DMS153 (cell line): ENCODE data around the gene MTHFD2L.
"Not testable (repeated sequence)": the region's sequence is repeated elsewhere in the genome, so short reads cannot be mapped to it uniquely, and the experiment has no call there.

Experiments used
- DNase-seq: peaks from one replicate; lab custom pipeline; 2025; lab: John Stamatoyannopoulos, UW

MTHFD2L gene

DNA sequence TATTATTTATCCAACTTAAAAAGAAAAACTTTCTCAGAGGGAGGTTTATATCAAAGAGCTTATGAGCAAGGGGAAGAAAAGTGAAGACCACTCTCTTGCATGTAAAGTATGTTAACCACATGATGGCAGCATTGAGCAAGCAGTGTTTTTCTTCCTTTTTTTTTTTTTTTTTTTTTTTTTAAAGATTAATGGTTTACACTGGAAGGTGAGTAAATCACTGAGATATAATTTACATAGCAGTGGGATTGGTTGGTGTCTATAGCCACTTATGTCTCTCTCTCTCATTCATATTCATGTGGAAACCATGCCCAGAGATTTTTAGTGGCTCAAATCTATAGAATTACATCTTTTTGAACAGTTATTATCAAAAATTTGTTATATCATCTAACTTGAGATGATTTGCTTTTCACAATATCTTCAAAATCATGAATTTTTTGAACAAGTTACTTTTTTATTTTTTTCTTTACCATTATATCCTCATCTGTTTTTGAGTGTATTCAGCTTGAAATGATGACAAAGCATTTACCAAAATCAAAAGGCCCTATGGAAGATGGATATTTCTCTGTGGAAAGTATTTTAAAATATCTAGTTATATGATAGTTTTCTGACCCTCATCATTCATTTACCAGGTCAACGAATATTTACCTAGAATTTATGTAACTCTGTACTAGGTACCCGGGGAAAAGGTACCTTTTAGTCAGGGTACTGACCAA, 31.6 kb downstream of the MTHFD2L start:
- peak; percentile 43 for DNase-seq

DNA sequence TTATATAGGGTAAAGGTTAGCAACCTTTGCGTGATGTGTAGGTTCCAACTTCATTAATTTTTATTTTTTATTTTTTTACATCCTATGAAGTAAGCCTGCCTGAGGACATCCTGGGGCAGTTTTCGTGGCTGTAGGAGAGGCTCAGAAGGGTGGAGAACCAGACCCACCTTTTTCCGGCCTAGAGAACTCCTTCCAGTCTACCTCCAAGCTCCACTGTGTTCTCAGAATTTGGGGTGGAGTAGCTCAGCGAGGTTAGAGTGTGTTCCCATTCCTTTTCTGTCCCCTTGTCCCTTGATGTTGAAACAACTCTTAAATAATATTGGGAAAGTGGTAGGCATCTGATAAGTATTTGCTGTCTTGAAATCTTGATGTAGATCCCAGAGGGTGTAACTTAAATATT, 32.4 kb downstream of the MTHFD2L start:
- DNase-seq: no peak

DNA sequence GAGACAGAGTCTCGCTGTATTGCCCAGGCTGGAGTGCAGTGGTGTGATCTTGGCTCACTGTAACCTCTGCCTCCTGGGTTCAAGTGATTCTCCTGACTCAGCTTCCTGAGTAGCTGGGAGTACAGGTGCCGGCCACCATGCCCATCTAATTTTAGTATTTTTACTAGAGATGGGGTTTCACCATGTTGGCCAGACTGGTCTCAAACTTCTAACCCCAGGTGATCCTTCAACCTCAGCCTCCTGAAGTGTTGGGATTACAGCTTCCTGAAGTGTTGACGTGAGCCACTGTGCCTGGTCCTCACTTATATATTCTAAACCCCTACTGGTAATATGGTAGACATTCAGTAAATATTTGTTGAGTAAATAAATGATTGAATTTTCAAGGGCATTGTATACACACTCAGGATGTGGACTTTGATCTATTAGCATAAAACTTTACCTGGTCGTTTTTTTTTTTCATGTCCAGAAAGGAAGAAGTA, 33.0 kb downstream of the MTHFD2L start:
- DNase-seq: peak; percentile 57

DNA sequence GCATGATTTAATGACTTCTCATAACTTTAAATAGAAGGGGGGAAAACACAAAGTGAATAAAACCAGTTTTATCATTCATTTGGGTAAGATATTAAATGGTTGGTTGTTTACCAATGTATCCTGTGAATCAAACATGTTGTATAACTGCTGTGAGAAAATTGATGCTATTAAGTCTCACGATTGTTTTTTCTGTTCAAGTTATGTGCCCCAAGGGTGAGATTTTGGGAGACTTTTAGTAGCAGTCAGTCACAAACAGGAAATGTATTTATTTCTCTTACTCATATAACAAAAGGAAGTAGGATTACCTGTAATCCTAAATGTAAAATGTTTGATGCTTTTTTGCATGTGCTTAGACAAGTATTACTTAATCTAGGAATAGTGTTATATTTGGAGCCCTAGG, 39.2 kb downstream of the MTHFD2L start:
- no peak for DNase-seq

DNA sequence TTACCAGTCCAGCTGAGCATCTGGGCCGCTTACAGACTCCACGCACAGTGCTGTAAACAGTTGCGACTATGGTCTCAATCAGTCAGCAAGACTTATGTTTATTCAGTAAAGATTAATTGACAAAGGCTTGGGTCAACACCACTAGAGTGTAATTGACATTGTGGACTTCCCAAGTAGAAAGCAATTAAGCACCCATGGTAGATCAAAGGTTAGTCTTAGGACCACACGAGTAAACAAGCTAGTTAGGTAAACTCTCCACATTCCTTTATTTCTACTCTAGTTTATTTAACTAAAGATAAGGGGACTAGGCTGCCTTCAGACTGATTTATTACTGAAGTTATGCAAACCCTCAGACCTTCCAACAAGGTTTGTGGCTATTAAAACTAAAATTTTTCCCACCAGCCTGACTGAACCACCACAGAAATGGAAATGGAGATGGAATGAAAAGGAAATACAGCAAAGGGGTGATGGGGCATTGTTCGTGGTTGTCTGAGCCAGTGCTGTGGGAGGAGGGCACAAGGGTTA, 44.2 kb downstream of the MTHFD2L start:
- DNase-seq: peak; percentile 44

DNA sequence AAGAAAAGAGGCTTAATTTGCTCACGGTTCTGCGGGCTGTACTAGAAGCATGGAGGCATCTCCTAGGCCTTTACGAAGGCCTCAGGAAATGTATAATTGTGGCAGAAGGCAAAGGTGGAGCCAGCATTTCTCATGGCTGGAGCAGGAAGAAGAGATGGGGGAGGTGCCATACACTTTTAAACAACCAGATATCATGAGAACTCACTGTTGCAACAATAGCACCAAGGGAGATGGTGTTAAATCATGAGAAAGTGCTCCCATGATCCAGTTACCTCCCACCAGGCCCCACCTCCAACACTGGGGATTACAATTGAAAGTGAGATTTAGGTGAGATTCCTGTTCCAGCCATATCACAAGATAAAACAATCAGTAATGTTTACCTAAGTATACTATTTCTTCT, 45.5 kb downstream of the MTHFD2L start:
- no peak for DNase-seq

DNA sequence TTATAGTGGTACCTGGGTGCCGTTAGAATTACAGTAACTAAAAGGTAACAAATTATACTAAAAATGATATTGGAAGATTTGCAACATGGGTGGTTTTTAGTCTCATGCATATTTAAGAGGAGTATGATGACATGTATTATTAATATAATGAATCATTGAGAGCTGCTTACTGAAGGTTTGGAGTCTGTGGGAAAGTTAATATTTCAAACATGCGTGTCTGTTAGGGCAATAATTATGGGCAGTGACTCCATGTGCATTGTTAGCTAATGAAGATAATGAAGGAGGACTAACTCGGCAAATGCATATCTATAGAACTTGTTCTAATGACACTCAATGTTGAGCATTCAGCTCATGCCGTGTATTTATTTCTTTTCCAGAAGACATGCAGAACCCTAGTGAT, 47.1 kb downstream of the MTHFD2L start:
- no peak for DNase-seq

DNA sequence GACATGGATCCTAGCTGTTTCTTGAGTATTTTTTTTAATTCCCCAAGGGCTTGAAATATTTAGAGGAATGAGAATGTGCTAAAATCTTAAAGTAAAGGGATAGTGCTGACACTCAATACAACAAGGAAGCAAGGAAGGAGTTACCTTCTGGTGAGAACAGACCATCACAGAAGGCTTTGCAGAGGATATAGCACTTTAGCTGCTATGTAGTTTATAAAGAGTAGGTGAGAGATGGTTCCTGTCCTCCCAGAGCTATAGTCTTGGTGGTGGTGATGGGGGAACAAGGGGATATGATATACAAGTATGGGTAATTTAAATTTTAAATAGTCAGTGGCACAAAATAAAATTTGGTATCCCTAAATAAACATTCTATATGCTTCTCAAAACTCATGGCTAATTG, 47.6 kb downstream of the MTHFD2L start:
- no peak for DNase-seq

DNA sequence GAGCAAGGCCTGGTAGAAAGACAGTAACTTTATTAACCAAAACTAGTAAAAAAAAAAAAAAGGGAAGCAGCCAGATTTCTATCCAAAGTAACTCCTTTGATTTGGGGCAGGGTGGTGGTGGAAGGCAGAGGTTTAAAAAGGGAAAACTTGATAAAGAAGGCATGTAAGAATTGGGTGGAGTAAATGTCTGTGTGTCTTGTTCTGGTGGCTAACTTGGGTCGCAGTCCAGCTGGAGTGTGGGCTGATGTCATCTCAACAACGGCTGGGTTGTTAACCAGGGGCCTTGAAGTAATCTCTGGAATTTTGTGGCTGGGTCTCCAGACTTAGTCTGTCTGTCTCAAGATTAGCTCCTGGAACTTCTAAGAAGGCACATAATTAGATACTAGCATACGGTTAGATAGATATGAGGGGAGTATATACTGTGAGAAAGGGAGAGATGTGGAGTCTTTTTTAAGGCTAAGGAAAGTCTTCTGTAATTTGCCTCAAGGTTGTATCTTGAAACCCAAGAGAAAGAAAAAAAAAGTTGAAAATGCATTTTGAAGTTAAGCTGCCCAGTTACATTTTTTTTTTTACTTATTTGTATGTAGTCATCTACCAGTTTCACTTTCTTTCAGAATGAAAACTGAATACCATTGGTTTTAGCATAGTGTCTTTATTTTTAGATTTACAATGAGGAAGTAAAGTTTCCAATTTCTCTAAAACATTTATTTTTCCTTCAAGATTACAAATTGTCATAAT, 48.3 kb downstream of the MTHFD2L start:
- DNase-seq: no peak

DNA sequence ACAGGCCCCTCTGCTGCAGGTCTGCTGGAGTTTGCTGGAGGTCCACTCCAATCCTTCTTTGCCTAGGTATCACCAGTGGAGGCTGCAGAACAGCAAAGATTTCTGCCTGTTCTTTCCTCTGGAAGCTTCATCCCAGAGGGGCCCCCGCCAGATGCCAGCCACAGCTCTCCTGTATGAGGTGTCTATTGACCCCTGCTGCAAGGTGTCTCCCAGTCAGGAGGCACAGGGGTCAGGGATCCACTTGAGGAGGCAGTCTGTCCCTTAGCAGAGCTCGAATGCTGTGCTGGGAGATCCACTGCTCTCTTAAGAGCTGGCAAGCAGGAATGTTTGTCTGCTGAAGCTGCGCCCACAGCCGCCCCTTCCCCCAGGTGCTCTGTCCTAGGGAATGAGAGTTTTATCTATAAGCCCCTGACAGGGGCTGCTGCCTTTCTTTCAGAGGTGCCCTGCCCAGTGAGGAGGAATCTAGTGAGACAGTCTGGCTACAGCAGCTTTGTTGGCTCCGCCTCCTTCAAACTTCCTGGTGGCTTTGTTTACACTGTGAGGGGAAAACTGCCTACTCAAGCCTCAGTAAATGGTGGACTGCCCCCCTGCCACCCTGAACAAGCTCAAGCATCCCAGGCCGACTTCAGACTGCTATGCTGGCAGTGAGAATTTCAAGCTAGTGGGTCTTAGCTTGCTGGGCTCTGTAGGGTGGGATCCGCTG, 56.7 kb downstream of the MTHFD2L start:
- peak; percentile 17 for DNase-seq

DNA sequence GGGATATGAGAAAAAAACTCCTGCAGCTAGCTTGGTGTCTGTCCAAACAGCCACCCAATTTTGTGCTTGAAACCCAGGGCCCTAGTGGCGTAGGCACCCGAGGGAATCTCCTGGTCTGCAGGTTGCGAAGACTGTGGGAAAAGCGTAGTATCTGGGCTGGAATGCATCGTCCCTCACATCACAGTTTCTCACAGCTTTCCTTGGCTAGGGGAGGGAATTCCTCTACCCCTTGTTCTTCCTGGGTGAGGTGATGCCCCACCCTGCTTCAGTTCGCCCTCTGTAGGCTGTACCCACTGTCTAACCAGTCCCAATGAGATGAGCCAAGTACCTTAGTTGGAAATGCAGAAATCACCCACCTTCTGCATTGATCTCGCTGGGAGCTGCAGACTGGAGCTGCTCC, 57.3 kb downstream of the MTHFD2L start:
- not testable (repeated sequence) for DNase-seq

DNA sequence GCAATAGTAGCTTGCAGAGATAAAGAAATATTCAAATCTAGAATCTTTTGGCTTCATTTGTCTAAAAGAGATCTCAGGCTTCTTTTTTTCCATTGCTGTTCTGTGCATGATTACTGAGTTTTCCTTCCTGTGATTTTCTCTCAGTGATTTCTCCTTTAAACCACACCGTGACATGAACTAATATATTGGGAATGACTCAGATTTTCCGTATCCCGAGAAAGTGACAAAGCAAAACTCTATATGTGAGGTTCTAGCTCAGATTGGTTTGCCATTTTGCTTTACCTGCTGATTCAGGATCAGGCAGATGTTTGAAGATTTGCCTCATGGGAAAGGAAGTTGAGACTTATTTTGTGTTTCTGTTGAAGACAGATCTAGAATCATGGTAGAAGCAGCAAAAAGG, 59.4 kb downstream of the MTHFD2L start:
- DNase-seq: no peak

DNA sequence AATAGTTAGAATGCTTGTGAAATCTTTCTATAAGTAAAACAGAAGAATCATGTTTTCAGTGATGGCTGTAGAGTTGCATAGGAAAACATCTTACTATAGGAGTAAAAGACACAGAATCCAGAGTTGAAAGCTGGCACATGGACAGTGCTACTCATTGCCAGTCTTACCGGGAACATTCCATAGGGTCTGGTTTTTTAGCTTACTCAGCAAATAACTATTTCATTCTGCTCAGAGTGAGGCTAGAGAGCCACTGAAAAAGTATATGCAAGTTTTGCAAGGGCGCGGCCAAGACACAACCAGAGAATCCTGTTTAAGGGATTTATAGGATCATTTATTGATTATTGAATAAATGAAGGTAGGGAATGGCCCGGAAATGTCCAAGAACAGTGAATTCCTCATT, 60.3 kb downstream of the MTHFD2L start:
- DNase-seq: no peak

DNA sequence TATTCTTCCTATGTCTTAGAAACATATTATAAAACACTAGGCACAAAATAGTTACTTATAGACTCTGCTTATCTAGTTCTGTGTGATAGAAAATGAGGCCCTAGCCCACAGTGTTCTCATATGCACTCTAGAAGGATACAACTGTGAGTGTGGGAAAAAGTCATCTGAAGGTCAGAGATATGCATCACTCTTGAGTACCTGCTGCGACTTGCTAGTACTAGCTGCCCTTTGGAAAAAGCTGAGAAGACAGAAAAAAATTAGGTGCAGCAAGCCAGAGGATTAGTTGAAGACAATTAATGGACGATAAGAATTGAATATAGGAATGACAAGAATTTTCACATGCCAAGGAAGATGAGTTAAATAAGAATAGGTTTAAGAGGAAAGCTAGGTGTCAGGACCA, 61.3 kb downstream of the MTHFD2L start:
- no peak for DNase-seq

DNA sequence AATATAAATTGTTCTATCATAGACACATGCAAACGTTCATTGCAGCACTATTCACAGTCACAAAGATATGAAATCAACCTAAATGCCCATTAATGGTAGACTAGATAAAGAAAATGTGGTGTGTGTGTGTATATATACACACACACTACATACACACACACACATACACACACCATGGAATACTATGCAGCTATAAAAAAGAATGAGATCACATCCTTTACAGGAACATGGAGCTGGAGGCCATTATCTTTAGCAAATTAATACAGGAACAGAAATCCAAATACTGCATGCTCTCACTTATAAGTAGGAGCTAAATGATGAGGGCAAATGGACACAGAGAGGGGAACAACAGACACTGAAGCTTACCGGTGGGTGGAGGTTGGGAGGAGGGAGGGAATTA, 65.2 kb downstream of the MTHFD2L start:
- DNase-seq: no peak

DNA sequence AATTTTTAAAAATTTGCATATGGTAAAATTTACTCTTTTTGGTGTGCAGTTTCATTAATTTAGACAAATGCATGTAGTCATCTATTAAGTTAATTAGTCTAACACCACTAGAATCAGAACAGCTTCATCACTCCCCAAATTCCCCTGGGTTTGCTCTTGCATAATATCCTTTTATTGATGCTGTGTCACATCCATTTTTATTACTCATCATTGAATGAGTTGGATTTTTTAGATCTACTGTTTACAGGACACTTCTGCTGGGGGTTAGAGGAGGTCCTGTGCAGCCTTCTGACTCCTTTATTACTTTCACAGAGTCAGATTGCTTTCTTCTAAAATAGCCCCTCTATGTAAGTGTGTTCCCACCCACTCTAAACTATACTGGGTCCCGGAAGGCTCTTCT, 65.9 kb downstream of the MTHFD2L start:
- DNase-seq: no peak

DNA sequence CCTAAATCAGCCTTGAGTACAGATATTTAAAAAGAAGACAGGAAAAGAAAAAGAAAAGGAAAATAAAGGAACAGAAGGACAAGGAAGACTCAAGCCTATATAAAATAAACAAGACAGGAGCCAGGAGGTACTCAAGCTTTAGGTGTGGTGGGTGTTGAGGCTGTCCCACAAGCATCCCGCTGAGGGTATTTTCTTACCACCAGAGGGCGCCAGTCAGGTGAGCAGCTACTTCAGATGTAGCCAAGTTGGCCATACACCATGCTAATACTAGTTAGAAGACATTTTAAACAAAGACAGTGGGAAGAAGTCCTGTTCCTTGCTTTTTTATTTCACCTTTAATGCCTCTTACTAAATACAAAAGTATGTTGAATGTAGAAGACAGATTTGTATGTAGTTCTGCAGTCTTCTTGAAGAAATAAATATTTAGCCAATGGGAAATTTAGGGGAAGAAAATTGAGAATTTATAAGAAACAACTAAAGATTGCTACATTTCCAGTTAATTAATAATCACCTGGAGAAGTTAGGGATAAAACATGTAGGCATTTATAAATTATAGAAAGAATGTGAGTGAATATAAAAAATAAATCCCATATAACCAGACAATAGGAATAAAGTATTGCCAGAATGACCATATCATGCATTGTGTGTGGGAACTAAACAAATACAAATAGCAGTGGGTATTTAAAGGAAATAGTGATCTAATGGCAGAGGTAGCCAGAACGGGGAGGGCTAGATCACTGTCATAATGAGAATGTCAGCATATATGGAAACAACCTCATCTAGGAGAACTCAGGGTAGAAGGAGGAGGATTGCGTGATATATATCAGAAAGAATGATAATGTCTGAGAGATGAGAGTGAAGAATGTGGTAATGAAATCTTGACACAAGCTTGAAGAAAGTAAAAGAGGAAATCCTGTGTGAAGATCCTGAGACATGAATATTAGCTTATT, 71.0 kb downstream of the MTHFD2L start:
- DNase-seq: peak; percentile 1

DNA sequence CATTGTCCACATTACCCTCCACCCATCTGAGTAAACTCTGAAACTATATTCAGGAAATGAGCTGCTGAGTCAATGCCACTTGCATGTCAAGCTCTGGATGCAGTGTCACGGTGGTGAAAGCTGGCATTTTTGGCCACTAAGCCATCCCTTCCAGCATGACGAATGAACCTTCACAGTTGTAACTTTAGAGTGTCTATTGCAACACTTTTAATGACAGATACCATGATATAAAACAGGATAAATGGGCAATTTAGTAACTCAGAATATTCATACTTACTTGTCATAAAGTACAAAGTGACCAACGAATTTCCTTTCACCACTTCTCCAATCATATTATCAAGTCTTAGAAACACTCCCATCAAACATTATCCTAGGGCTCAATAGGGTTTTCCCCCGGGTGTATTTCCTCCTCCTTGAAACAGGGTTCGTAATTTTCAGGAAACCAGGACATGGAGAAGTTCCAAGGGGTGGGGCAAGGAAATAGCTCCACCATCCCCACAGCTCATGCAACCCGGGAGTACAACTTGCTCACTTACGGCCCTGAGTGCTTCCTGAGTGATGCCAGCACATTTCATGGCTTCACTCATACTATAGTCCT, 73.1 kb downstream of the MTHFD2L start:
- DNase-seq: no peak

DNA sequence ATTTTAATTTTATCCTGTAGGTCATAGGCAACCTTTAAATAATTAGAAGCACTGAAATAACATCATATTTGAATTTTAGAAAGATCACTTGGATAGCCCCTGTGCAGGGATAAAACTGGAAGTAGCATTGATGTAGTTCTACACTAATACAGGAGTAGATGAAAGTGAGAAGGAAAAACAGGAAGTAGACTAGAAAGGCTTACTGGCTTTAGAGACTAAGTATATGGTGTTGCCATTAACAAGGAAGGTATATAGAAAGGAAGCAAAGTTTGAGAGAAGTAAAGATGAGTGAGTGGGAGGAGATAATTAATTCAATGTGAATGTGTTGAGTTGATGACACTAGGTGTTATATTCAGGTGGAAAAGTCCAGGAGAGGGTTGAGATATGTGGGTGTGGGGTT, 77.2 kb downstream of the MTHFD2L start:
- peak; percentile 8 for DNase-seq

DNA sequence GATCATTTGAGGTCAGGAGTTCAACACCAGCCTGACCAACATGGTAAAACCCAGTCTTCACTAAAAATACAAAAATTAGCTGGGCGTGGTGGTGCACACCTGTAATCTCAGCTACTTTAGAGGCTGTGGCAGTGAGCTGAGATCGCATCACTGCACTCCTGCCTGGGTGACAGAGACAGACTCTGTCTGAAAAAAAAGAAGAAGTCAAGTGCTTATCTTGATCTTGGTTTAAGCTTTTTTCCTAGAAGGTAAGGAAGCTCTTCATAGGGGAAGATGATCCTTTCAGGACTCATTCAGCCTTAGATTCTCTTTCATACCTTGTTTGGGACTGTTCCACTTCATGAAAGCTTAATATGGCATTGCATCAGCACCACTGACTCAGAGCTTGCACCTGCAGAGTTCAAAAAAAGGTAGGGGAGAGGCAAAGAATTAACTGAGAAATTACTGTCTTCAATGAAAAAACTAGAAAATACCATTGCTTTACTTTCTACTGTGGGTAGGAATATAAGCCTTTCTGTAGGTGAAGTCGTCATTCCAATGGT, 79.6 kb downstream of the MTHFD2L start:
- no peak for DNase-seq

DNA sequence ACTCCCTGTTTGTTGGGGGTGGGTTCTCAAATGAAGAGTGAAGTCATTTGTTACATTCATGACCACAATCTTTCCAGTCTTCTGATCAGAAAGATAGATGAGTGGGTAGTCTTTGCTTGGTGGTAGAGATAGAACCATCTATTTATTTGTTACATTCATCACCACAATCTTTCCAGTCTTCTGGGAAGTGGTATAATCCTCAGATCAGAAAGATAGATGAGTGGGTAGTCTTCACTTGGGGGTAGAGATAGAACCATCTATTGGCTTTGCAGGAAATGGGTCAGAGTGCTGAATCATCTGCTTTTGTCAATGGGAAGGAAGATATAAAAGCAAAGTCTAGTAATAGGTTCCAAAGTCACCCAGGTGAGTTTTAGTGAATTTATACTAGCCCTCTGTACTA, 86.1 kb downstream of the MTHFD2L start:
- DNase-seq: no peak
